ENCODE data around the gene EDARADD.

EDARADD gene

GRCh38 chr1:236523704-236524141 is 129.6 kb downstream of the EDARADD start, which contains the start of gene LGALS8:
Gene LGALS8 (plus strand): TSS chr1:236523982. CDS start chr1:236526071, 2,089 bp downstream.
- peak within 1 kb of the TSS; percentile 95 for H3K27ac ChIP-seq
- TF ChIP-seq CTCF (conservative IDR thresholded peaks at IDR 0.05) (no peak), ZFX (IDR thresholded peaks at IDR 0.05) (no peak)

- TF ChIP-seq ZFX (IDR thresholded peaks at IDR 0.05) (no peak), CTCF (conservative IDR thresholded peaks at IDR 0.05) (no peak)
- H3K27ac ChIP-seq: peak overlapping the region; percentile 95
These were observed 130.2 kb downstream of the EDARADD start for GRCh38 chr1:236524142-236524894.

GRCh38 chr1:236524895-236525184 is 130.8 kb downstream of the EDARADD start:
- peak overlapping the region; percentile 95; the same call in 1 of the 2 replicates for H3K27ac ChIP-seq
- TF ChIP-seq CTCF (conservative IDR thresholded peaks at IDR 0.05): no peak
- no peak for TF ChIP-seq ZFX (IDR thresholded peaks at IDR 0.05)

GRCh38 chr1:236526079-236526478 is 132.0 kb downstream of the EDARADD start:
- H3K27ac ChIP-seq: no peak overlapping the region
- TF ChIP-seq ZFX (IDR thresholded peaks at IDR 0.05) (no peak), CTCF (conservative IDR thresholded peaks at IDR 0.05) (no peak)

- TF ChIP-seq ZFX (IDR thresholded peaks at IDR 0.05) (no peak), CTCF (conservative IDR thresholded peaks at IDR 0.05) (no peak)
- H3K27ac ChIP-seq: no peak overlapping the region
These were observed 136.2 kb downstream of the EDARADD start for GRCh38 chr1:236530286-236530685.

GRCh38 chr1:236530959-236531358 is 136.9 kb downstream of the EDARADD start:
- H3K27ac ChIP-seq: no peak overlapping the region

GRCh38 chr1:236532850-236533249 is 138.8 kb downstream of the EDARADD start:
- TF ChIP-seq ZFX (IDR thresholded peaks at IDR 0.05) (no peak), CTCF (conservative IDR thresholded peaks at IDR 0.05) (no peak)
- no peak overlapping the region for H3K27ac ChIP-seq

More at GRCh38 chr1:236530959-236531358, 136.9 kb downstream of the EDARADD start:
- no peak for TF ChIP-seq ZFX (IDR thresholded peaks at IDR 0.05)

- H3K27ac ChIP-seq: no peak overlapping the region
- TF ChIP-seq CTCF (conservative IDR thresholded peaks at IDR 0.05): no peak
- no peak for TF ChIP-seq ZFX (IDR thresholded peaks at IDR 0.05)
These were observed 140.1 kb downstream of the EDARADD start for GRCh38 chr1:236534151-236534651.
